ENCODE data around the gene AIPL1.

AIPL1 gene

GRCh38 chr17:6415616-6416015 lies 19.3 kb downstream of the AIPL1 start:
- DNase-seq (ENCODE audit: low spot score) = no peak
- TF ChIP-seq, protein P1, sequence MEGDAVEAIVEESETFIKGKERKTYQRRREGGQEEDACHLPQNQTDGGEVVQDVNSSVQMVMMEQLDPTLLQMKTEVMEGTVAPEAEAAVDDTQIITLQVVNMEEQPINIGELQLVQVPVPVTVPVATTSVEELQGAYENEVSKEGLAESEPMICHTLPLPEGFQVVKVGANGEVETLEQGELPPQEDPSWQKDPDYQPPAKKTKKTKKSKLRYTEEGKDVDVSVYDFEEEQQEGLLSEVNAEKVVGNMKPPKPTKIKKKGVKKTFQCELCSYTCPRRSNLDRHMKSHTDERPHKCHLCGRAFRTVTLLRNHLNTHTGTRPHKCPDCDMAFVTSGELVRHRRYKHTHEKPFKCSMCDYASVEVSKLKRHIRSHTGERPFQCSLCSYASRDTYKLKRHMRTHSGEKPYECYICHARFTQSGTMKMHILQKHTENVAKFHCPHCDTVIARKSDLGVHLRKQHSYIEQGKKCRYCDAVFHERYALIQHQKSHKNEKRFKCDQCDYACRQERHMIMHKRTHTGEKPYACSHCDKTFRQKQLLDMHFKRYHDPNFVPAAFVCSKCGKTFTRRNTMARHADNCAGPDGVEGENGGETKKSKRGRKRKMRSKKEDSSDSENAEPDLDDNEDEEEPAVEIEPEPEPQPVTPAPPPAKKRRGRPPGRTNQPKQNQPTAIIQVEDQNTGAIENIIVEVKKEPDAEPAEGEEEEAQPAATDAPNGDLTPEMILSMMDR (IDR thresholded peaks at IDR 0.05) = no peak
- Histone ChIP-seq H3K4me3 (no peak overlapping the region), H3K27ac (no peak overlapping the region)

DNA sequence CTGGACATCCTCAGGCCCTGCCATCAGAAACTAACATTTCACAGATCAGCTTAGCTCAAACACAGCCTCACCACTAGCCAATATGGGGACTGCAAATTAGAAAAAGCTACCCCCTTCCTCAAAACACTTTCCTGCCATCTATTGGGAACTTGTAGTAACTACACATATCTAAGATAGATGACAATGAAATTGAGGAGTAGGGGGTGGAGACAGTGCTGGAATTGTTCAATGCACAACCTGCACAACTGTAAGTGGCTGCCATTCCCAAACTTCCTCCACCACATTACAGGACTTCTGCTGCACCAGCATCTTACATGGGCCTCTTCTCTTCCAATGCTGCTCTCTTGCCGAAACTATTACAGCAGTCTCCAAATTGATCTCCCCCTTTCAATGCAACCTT lies 21.9 kb downstream of the AIPL1 start:
- Histone ChIP-seq H3K27ac (no peak overlapping the region), H3K4me3 (no peak overlapping the region)
- TF ChIP-seq, protein P1 (IDR thresholded peaks at IDR 0.05) = no peak
- DNase-seq (ENCODE audit: low spot score) = no peak

DNA sequence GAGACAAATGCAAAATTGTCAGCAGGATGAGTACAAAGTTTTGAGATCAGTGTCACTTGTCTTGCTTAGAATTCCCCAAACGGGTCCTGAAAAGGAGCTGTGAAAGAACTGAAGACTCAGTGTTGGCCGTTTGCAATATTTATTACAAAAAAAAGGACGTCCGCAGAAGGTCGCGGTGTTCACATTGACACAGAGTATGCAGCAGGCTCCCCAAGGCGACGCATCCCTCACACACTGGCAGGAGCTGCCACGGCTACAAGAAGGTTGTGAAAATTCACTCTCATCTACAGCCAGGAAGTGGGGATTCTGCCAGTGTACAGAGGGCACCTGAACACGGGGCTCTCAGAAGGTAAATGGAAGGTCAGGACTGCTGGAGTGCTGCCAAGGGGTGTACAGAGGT lies 26.2 kb downstream of the AIPL1 start:
- TF ChIP-seq, protein P1 (IDR thresholded peaks at IDR 0.05) = no peak

DNA sequence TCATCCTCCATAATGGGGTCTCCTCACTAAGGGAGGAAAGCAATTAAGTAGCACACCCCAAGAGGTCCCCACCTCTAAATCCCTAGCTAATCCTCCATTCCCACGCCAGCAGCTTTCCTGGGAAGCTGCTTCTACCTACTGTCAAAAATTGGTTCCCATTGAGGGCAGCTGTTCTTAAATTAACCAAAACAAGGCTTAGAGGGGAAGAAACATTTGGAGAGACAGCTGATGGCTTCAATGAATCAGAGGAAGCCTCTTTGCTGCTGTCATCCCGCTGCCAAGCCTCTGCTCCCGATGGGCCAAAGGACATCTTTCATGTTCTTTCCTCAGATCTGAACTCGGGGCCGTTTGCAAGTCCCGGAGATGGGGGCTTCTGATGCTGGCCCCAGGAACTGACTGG lies 26.6 kb downstream of the AIPL1 start:
- Histone ChIP-seq H3K4me3 (no peak overlapping the region), H3K27ac (no peak overlapping the region)
- TF ChIP-seq, protein P1 (IDR thresholded peaks at IDR 0.05) = no peak
- DNase-seq (ENCODE audit: low spot score) = no peak

More for the DNA sequence above, 26.2 kb downstream of the AIPL1 start:
- H3K4me3 ChIP-seq = no peak overlapping the region
- no peak overlapping the region for H3K27ac ChIP-seq
- DNase-seq (ENCODE audit: low spot score) = no peak

DNA sequence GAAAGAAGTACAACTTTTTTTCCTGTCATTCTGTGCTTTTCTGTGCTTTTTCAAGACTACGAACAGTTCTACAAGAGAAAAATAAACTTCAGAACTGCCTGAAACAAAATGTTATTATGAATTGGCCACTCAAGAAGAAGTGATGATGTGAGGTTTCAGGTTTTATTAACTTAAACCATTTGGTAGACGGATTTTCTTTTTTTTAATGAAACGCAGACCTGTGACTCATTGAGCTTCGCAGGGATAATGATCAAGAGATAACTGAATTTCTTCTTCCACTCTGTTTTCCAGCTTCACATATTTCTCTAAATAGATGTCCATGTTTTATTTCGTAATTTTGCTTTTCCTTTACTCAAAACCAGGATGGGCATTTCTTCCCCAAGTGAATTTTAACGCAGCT lies 32.7 kb downstream of the AIPL1 start:
- TF ChIP-seq, protein P1 (IDR thresholded peaks at IDR 0.05) = no peak
- DNase-seq (ENCODE audit: low spot score) = no peak

GRCh38 chr17:6398955-6399354 lies 36.0 kb downstream of the AIPL1 start:
- DNase-seq (ENCODE audit: low spot score) = no peak
- Histone ChIP-seq H3K4me3 (no peak overlapping the region), H3K27ac (no peak overlapping the region)
- TF ChIP-seq, protein P1 (IDR thresholded peaks at IDR 0.05) = no peak

More for the DNA sequence above, 32.7 kb downstream of the AIPL1 start:
- Histone ChIP-seq H3K27ac (no peak overlapping the region), H3K4me3 (no peak overlapping the region)

GRCh38 chr17:6394055-6394606 lies 40.8 kb downstream of the AIPL1 start:
- TF ChIP-seq, protein P1 (IDR thresholded peaks at IDR 0.05) = no peak
- Histone ChIP-seq H3K27ac (no peak overlapping the region), H3K4me3 (no peak overlapping the region)
- no peak for DNase-seq (ENCODE audit: low spot score)
